HL-60/S4 treated with retinoic acid at 250 ng/mL for 4 days and 3 days (cell line): Measurements from ENCODE around the gene CRYBA2.

Experiments used
- in situ Hi-C: fragments of 300-500 bp; cut with MboI; formaldehyde crosslinking; loops from 2 replicates; pipeline ENCODE4 v1.7.0; 2022; ENCODE audit warnings: low sequenced_read_pairs

CRYBA2 gene

GRCh38 chr2:218959761-218960308 lies 33.4 kb downstream of the CRYBA2 start:
- in situ Hi-C loops: no loop called here

- in situ Hi-C loops: no loop called here
Observed at GRCh38 chr2:218959141-218959731, 34.0 kb downstream of the CRYBA2 start, which contains the start of gene CDK5R2. TSS of gene CDK5R2 (plus strand) at chr2:218959666. CDS start at chr2:218959821, 155 bp downstream.

- in situ Hi-C loops: no loop called here
Observed at GRCh38 chr2:218958276-218958675, 34.9 kb downstream of the CRYBA2 start.

GRCh38 chr2:218957671-218958070 lies 35.6 kb downstream of the CRYBA2 start:
- in situ Hi-C loops: no loop called here

- in situ Hi-C loops: no loop called here
Observed at GRCh38 chr2:218956039-218956438, 37.2 kb downstream of the CRYBA2 start.

- in situ Hi-C loops: no loop called here
Observed at GRCh38 chr2:218954541-218955300, 38.5 kb downstream of the CRYBA2 start.

GRCh38 chr2:218953366-218953954 lies 39.8 kb downstream of the CRYBA2 start:
- in situ Hi-C loops: no loop called here

- in situ Hi-C loops: no loop called here
Observed at GRCh38 chr2:218952160-218952559, 41.1 kb downstream of the CRYBA2 start.

- in situ Hi-C loops: no loop called here
Observed at GRCh38 chr2:218946621-218947020, 46.6 kb downstream of the CRYBA2 start.

- in situ Hi-C loops: no loop called here
Observed at GRCh38 chr2:218944759-218945404, 48.3 kb downstream of the CRYBA2 start.
